LNCAP (cell line): ENCODE data around the gene CALML6.

Source experiments
- TF ChIP-seq, protein P1 (sequence below): fragments of 450-650 bp; IDR thresholded peaks from 2 replicates; pipeline ENCODE4 v1.5.1; 2017; ENCODE audit warnings: mild to moderate bottlenecking

CALML6 gene

DNA sequence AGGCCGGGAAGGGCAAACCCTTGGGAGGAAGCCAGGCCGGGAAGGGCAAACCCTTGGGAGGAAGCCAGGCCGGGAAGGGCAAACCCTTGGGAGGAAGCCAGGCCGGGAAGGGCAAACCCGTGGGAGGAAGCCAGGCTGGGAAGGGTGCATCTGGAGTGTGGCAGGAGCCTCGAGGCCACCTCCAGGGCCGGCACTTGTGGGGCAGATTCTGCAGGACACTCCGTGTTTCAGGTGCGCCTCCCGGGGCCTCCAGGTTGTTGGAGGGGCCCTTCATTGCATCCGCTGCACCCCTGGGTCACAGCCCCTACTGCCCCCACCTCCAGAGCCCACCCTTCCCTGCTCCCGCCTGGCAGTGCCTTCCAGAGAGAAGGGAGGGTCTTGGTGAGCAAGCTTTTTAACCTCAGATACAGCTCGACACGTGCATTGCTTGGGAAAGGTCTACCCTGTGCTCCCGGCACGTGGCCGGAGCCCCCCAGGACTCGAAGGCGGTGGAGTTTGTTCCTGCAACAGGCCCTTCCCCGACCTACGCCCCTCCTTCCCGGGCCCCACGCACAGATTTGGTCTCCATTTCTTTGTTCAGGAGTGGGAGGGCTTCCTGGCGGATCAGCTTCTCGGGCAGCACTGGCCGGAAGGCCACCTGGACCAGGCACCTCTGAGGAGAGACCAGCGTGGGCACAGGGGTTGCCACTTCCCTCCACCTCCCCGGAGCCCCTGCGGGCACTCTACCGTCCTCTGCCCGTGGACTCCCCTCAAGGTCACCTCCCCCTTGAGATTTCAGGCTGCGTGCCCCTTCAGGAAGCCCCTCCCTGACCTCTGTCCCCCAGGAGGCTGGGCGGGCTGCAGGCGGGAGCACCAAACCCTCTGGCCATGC is 13.4 kb downstream of the CALML6 start:
- TF ChIP-seq, protein P1, sequence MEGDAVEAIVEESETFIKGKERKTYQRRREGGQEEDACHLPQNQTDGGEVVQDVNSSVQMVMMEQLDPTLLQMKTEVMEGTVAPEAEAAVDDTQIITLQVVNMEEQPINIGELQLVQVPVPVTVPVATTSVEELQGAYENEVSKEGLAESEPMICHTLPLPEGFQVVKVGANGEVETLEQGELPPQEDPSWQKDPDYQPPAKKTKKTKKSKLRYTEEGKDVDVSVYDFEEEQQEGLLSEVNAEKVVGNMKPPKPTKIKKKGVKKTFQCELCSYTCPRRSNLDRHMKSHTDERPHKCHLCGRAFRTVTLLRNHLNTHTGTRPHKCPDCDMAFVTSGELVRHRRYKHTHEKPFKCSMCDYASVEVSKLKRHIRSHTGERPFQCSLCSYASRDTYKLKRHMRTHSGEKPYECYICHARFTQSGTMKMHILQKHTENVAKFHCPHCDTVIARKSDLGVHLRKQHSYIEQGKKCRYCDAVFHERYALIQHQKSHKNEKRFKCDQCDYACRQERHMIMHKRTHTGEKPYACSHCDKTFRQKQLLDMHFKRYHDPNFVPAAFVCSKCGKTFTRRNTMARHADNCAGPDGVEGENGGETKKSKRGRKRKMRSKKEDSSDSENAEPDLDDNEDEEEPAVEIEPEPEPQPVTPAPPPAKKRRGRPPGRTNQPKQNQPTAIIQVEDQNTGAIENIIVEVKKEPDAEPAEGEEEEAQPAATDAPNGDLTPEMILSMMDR = no peak

DNA sequence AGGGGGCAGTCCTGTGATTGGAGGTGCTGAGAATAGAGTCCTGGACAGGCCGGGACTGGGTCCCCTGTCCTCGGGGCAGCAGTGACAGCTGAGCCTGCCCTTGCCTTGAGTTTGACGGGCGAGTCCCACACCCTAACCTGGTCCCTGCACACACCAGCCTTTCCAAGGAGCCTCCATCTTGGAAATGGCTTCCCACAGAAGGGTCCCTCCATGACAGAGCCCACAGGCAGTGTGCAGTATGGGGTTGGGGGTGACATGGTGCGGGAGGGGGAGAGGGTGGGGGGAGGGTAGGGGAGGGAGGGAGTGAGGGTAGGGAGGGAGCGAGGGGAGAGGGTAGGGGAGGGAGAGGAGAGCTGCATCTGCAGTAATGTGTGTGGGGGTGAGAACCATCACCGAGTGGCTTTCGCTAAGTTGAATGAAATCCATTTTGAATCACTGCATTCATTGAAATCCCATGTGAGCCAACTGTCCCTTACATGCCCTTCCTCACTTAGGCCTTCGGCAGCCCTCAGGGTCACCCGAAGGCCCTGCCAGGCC is 14.1 kb downstream of the CALML6 start:
- TF ChIP-seq, protein P1 = no peak

DNA sequence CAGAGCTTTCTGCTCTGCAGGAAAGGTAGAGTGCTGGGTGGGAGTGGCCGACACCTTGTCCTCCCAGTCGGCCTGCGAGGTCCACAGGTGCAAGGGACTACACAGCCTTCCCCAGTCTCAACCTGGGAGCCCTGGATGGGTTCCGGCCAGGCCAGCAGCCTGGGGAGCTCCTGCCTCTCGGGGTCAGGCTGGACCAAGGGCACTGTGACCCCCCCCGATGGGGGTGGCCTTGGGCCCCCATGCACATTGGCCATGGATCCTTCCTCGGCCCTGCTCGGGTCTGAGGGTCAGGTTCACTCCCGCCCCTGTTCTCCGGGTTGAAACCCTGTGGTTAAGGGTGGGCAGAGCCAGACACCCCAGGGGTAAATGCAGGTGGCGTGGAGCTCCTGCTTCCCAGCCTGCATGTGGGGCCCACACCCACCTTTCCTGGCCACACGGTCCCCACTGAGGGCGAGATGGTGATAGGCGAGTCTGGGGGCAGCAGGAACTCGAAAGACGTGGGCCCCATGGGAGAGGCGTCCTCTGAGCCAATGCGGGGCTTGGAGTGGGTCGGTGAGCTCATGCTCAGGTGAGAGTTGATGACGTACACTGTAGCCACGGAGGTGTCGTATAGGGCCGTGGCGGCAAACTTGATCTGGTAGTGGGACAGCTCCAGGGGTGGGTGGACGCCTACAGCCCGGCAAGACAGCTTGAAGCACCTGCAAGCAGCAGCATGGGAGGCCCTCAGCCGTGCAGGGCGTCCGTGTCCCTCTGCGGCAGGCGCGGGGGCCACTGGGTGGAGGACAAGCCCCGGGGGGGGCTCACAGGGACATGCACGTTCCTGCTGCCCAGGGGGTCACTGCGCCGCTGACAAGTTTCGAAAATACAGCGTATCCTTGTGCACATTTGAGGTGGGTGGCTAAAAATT is 14.8 kb downstream of the CALML6 start:
- TF ChIP-seq, protein P1 = no peak

DNA sequence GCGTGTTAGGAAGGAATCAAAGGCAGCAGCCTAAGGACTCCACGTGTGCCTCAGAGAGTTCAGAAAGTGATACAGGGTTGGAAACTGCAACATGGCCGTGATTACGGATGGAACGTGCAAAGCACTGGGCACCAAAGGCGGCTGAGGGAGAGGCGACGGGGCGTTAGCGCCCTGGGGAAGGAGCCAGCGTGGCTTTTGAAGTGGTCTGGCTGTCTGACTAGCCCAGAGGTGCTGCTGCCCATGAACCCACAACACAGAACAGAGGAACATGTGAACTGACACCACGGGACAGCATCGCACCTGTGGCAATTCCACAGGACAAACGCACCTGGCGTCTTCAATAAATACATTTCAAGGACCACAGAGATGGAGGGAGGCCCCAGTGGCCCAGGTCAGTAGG is 22.0 kb downstream of the CALML6 start:
- TF ChIP-seq, protein P1 = no peak

DNA sequence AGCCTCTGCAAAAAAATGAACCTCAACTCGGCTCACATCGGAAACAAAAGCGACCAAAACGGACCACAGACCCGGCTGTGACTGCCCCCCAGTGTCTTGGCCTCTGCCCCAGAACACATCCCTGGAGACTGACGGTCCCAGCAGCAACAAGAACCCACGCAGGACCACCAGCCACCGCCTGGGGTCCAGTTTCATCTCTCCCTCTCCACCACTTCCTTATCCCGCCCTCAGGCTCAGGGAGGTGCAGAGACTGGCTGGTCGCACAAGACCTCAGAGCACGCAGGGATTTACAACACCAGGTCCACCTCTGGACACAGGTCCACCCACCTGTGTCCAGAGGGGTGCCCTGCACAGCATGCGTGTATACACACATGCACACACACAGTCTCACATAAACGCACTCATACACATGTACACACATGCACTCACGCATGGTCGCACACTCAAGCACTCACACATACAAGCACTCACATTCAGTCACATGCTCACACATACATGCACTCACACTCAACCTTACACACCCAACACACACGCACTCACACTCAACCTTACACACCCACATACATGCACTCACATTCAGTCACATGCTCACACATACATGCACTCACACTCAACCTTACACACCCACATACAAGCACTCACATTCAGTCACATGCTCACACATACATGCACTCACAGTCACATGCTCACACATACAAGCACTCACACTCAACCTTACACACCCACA is 22.7 kb downstream of the CALML6 start:
- TF ChIP-seq, protein P1 = no peak

DNA sequence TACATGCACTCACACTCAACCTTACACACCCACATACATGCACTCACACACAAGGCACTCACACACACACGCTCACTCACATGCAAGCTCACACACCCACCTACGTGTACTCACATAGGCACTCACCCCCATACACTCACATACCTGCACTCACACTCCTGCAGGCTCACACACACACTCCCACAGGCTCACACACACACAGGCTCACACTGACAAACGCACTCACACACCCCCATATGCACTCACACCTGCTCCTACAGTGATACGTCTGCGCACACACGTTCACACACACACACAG is 23.2 kb downstream of the CALML6 start:
- TF ChIP-seq, protein P1 = no peak
